GM18907 (cell line): ENCODE data around the gene GAS7.
"Not testable (repeated sequence)": the region's sequence is repeated elsewhere in the genome, so short reads cannot be mapped to it uniquely, and the experiment has no call there.

Source experiments
- ATAC-seq: cut with Tn5 transposase; IDR thresholded peaks from one replicate; pipeline ENCODE4 v1.9.1; 2021; ENCODE audit warnings: mild to moderate bottlenecking, moderate library complexity; ENCODE audit not compliant: unreplicated experiment

Gene GAS7

GRCh38 chr17:9924735-9925191 lies 273.6 kb downstream of the GAS7 start:
- peak; percentile 78 for ATAC-seq

DNA sequence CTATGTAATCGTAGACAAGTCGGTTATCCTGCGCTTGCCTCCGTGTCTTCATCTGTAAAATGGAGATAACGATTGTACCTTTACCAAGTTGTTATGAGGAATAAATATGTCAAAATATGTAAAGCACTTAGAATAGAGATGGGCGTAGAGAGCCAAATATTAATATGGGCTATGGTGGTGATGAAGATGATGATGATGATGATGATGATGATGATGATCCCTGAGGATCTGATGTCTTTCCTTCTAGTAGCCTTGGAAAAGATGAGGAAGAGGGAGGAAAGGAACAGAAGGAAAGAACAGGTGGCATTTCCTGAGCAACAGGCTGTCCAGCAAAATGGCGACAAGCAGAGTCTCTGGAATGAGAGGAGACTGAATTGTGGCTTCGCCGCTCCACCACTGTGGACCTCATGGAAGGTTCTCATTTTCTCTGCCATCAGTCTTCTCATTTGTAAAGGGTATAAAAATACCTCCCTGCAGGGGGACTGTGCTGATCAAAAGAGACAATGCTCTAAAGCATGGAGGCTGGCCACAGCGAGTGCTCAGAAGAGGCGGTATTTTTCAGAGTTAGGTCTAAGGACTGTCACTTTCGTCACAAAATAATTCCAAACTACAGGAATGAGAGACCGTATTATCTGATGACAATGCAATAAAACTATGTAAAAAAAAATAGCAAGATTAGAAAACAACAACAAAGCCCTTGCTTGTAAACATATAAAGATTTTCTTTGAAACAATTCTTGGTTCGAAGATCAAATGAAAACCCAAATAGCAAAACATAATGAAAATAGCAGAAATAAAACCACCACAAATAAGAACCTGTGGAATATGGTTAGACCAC lies 276.2 kb downstream of the GAS7 start:
- no peak for ATAC-seq

GRCh38 chr17:9921216-9921615 lies 277.2 kb downstream of the GAS7 start:
- not testable (repeated sequence) for ATAC-seq

GRCh38 chr17:9918804-9919352 lies 279.5 kb downstream of the GAS7 start:
- no peak for ATAC-seq

DNA sequence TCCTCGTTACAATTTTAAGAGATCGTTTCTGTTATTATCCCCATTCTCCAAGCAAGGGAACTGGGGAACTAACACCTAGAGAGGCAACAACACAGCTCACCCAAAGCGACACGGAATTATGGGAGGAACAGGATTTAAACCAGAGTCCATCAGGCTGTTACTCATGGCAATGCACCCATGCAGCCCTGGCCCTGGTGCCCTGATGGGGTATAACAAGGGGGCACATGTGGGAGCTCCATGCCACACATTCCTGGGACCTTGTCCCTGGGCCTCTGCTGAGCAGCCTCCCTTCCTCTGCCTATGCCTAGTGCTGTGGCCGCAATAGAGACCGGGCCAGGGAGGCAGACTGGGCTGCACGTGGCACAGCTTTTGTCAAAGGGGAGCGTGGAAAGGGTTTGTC lies 280.1 kb downstream of the GAS7 start:
- no peak for ATAC-seq

DNA sequence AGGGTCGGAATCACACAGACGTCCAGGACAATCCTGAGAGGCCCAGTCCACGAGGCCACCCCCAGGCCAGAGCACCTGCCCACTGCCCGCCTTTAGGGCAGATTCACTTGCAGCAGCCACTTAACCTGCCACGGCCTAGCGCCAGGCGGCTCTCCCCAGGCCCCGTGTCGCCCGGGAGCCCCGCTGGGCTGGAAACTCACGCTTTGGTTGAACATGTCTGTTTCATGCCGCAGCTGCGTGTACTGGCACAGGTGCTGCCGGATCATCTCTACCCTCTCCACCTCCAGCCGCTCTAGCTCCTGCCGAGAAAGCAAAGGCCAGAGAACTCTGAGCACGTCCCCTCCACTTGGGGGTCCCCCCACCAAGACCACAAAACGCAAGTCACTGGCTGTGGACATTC lies 280.6 kb downstream of the GAS7 start:
- no peak for ATAC-seq

DNA sequence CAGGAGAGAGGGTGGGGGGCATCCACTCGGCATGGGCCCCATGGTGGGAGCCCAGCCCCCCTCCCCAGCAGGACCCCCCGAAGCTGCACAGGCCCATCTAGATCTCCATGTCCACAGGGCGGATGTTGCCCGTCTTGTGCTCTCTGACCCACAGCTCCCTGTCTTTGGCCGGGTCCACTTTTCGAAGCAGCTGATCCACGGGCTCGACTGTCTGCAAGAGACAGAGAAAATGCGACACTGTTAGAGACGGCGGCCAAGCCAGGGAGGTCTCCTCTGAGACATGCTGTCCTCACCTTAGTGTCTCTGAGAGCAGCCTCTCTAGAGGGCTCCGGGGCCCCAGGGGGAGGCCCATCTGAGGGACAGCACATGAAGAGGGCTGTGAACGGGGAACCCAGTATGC lies 281.3 kb downstream of the GAS7 start:
- no peak for ATAC-seq

GRCh38 chr17:9916108-9916507 lies 282.3 kb downstream of the GAS7 start:
- ATAC-seq: no peak

DNA sequence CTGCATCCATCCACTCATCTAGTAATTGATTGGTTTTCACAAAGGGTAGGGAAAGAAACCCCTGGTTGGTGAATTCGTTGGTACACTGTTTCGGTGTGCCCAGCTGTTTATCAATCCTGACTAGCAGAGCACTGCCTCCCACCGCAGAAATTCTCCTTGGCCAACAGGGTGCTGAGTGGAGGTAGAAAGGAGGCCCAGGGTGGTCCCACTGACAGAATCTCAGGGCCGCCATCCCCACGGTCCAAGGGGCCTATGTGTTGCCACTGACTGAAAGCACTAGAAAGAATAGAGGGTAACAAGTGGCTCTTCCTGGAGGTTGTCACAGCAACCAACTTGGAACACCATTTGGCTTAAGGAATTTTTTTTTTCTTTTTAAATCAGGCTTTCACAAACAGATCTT lies 284.9 kb downstream of the GAS7 start:
- no peak for ATAC-seq

GRCh38 chr17:9912121-9913099 lies 286.0 kb downstream of the GAS7 start:
- ATAC-seq: no peak

DNA sequence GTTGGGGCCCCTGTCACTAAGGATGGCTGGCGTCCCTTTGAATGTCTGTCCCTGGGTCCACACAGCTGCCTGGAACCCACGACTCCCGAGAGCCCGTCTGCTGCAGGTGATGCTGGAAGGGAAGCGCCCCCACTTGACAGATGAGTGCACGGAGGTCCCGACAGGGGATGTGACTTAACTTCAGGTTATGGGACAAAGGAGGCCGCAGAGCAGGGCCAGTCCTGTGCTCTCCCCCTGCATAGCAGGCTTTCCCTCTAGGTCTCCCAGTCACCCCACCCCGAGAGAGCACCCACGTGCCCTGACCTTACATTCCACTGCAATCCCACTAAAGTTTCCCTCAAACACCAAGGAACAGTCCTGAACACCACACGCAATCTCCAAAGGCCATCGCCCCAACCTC lies 287.3 kb downstream of the GAS7 start:
- ATAC-seq: no peak

DNA sequence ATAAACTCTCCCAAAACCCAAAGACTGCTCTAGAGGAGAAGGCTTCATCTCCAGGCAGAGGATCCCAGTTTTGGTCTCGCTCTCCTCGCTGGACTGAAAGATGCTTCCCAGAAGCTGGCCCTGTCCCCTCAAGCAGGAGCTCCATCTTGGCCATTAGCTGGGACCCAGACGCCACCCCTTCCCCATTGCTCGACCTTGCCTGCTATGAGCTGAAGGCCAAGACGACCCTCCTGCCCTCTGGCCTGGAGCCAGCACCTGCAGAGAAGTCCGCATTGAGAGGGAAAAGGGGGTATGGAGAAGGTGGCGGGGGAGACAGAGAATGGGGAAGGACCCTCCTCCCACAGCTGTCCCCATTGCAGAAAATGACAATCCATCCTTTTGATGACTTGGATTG lies 289.8 kb downstream of the GAS7 start:
- no peak for ATAC-seq

DNA sequence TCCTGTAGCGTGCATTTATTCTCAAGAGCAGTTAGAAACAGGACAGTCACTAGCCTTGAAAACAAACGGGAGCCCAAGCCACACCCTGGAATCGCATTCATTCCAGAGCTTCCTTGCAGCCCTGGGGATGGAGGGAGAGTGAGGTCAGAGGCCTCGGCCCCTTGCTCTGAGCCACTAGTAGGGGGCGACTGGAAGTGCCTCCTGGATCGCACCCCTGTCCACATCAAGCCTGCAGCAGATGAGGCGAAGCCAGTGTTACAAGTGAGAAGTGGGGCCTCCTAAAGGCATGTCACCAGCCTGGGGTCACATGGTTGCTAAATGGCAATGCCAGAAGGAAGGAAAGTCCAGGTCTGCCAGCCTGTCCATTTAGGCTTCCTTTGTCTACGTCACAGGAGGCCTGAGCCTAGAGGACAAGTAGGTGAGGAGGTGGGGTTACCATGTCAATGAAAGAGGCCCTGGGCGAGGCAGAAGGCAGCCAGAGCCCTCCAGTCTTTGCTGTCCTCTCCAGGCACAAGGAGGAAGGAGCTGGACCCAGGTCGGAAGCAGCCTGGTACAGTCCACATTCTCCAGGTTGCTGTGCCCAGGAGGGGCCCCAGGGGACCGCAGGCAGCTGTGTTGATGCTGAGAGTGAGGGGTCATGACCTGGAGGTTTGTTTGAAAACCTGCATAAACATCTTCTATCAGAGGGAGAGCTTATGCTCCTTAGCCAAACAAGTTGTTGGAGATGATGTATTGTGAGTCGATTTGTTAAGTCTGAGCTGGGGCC lies 290.3 kb downstream of the GAS7 start:
- no peak for ATAC-seq

- no peak for ATAC-seq
Observed at GRCh38 chr17:9907131-9907530, 291.3 kb downstream of the GAS7 start.

DNA sequence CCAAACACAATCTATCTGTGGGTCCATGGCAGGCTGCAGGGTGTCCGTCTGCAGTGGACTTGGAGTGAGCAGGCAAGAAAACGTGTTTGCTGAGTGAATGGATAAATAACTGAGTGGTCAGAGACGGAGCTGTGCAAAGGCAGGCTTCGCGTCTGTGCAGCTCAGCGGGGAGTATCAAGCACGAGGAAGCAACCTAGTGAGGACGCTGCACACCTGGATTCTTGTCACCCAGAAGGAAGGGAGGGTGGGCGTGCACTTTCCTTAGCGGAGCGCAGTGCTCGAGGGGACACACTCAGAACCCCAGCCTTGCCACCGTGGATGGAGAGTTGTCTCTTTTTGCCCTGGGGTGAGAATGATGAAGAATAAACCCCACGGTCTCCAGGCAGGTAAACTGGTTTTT lies 291.8 kb downstream of the GAS7 start:
- no peak for ATAC-seq

GRCh38 chr17:9905902-9906301 lies 292.5 kb downstream of the GAS7 start:
- no peak for ATAC-seq

DNA sequence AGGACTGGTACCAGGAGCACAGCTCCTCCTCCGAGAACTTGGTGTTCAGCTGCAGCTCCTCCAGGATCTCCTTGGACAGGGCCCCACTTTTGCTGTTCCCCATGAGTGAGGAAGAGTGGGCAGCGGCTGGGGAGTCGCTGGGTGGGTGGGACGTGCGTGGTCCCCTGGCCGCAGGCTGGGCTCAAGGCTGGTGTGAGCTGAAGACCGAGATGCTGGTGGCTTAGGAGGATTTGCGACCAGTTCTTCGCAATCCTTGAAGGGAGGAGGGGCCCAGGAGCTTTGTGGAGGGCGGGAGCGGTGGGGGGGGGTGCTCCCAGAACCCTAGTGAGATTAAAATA lies 293.4 kb downstream of the GAS7 start, which contains the start of gene RCVRN:
TSS of gene RCVRN (minus strand) at position 194 of the 338 bp plus-strand sequence. CDS start at position 103, 91 bp downstream.
- ATAC-seq: no peak

DNA sequence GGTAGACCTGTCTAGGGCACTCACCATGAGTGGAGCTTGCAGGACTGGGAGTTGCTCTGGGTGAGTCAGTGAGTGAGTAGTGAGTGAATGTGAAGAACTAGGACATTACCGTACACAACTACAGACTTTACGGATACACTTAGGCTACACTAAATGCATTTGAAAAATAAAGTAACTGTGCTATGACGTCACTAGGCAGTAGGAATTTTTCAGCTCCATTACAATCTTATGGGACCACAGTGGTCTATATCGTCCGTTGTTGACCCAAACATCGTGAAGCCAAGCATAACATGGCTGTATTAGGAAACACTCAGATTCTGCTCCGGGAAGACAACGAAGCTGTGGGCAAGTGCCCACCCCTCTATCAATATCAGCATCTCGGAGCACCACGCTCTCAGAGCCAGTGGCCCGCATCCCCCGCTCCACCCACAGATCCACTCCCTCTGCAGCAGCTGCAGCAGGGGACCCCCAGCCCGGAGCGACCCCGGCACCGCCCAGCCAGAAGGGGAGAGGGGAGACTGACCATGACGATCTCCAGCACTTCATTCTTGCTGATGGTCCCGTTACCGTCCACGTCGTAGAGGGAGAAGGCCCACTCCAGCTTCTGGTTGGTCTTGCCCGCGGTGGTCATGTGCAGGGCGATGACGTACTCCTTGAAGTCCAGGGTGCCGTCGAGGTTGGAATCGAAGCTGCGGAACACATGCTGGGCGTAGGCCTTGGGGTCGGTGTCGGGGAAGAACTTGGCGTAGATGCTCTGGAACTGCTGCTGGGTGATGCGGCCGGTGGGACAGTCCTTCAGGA lies 293.9 kb downstream of the GAS7 start:
- no peak for ATAC-seq

GRCh38 chr17:9902120-9902519 lies 296.3 kb downstream of the GAS7 start:
- no peak for ATAC-seq

- ATAC-seq: no peak
Observed at GRCh38 chr17:9900784-9901183, 297.6 kb downstream of the GAS7 start.
